Body of pancreas (tissue), 4 donors: Measurements from ENCODE around the gene EXD3. TPM values are rescaled to one million over a fixed set of nuclear protein-coding genes. Genes with fewer than 3 reads are reported as not detected.

ENCODE experiments used
- ATAC-seq: fragments of 150-250 bp; one replicate; pipeline ENCODE4 v1.9.1; 2016
- DNase-seq, 4 donors: peaks; one replicate each; pipeline ENCODE4 v3.0.0-alpha.2; 2019
- H3K27ac ChIP-seq, 4 donors: fragments of 200-600 bp; sonication (generic); 1 replicate in 3 of 4; 2 replicates in 1 of 4; pipeline versions ENCODE4 v1.5.1 to v1.6.1; 2016 to 2019; ENCODE audit warnings: mild to moderate bottlenecking in 1 of 4, mixed read lengths in 1 of 4, moderate library complexity in 1 of 4
- H3K27me3 ChIP-seq, 2 donors: fragments of 200-600 bp; sonication (generic); one replicate each; pipeline ENCODE4 v1.6.0; 2016; ENCODE audit warnings: mild to moderate bottlenecking in 1 of 2
- H3K36me3 ChIP-seq, 2 donors: fragments of 200-600 bp; sonication (generic); replicated peaks in 1 of 2; 2 replicates each; pipeline ENCODE4 v1.5.1; 2016; ENCODE audit warnings: low read depth in 2 of 2; ENCODE audit not compliant: insufficient read depth in 1 of 2
- H3K4me1 ChIP-seq: fragments of 200-600 bp; sonication (generic); one replicate; pipeline ENCODE4 v1.6.0; 2016
- H3K4me3 ChIP-seq, 2 donors: fragments of 200-600 bp; sonication (generic); 1 replicate in 1 of 2; 2 replicates in 1 of 2; pipeline ENCODE4 v1.5.1; 2016 to 2019
- H3K9me3 ChIP-seq, 3 donors: fragments of 200-600 bp; sonication (generic); 1 replicate in 2 of 3; 2 replicates in 1 of 3; pipeline ENCODE4 v1.5.1; 2016
- POLR2A ChIP-seq, 3 donors: fragments of 450-650 bp; IDR thresholded peaks; one replicate each; pipeline ENCODE4 v1.6.1; 2016; ENCODE audit warnings: antibody characterized with exemption in 3 of 3, mild to moderate bottlenecking in 2 of 3
- WGBS, 2 donors: methylation state at CpG; one replicate each; pipeline ENCODE4 v1.1.5; 2017; 5-methylcytosine and 5-hydroxymethylcytosine counted together
- intact Hi-C: fragments of 100-400 bp; cut with DNase I; formaldehyde crosslinking; loops from one replicate; pipeline ENCODE4 v1.15.1; 2023
- total RNA-seq, 2 donors: library from RNA; depleted of rRNA; stranded (reverse); fragments of >200 nt; gene quantifications; one replicate each; pipeline ENCODE4 v1.1.0, GENCODE V29; 2016
- TF ChIP-seq, protein P1 (sequence below), 7 experiments: fragments of 450-650 bp in 4 of 7; fragments of 200-600 bp in 3 of 7; sonication (generic) in 3 of 7; IDR thresholded peaks; one replicate each; pipeline ENCODE4 v1.5.1; 2016 to 2019; ENCODE audit warnings: antibody characterized with exemption in 7 of 7

The EXD3 gene
- total RNA-seq, 2 donors from 2014 or later: 23.3 to 34.9 TPM

DNA sequence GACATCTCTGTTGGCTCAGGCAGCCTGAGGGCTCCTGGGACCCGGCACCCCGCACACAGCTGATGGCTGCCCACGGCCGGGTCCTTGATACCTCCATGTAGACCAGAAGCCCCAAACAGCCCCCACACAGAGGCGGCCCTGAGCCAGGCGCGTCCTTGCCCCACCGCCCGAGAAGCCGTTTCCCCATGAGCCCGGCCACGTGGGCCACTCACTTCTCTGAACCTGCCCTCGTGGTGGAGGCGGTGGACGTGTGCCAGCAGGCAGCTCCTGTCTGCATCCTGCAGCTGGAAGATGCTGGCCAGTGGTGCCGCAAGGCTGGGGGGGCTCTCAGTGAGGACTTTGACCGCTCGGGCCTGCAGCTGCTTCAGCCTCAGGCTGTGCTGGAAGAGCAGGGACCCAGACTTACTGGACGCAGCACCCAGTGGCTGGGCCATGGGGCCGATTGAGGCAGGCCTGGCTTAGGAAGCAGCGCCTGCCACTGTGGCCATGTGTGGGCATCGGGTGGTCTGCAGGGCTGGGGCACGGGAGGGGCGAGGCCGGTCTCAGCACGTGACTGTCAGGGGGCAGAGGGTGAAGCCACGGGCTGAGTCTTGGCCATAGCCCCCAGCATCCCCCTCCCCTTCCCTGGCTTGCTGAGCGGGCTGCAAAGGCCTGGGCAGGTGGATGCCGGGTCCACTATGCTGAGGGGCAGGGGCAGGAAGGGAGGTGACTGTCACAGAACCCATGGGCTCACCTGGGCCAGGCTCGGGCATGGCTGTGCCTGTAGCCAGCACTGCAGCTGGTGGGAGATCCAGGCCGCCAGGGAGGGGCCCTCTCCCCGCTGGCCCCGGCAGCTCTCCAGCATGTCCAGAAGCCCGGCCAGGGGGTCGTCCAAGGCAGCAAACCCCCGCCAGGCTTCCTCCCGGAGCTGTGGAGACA lies 50.0 kb downstream of the EXD3 start:
- TF ChIP-seq POLR2A (IDR thresholded peaks at IDR 0.05): no peak
- TF ChIP-seq, protein P1, sequence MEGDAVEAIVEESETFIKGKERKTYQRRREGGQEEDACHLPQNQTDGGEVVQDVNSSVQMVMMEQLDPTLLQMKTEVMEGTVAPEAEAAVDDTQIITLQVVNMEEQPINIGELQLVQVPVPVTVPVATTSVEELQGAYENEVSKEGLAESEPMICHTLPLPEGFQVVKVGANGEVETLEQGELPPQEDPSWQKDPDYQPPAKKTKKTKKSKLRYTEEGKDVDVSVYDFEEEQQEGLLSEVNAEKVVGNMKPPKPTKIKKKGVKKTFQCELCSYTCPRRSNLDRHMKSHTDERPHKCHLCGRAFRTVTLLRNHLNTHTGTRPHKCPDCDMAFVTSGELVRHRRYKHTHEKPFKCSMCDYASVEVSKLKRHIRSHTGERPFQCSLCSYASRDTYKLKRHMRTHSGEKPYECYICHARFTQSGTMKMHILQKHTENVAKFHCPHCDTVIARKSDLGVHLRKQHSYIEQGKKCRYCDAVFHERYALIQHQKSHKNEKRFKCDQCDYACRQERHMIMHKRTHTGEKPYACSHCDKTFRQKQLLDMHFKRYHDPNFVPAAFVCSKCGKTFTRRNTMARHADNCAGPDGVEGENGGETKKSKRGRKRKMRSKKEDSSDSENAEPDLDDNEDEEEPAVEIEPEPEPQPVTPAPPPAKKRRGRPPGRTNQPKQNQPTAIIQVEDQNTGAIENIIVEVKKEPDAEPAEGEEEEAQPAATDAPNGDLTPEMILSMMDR (IDR thresholded peaks at IDR 0.05): no peak
- Histone ChIP-seq H3K9me3 (no peaks in the 10 kb centered on the region), H3K27me3 (no peaks in the 10 kb centered on the region), H3K36me3 (no peaks in the 10 kb centered on the region), H3K27ac (no peak overlapping the region), H3K4me1 (peaks cover 17% of the 10 kb centered on the region), H3K4me3 (no peak overlapping the region)
- ATAC-seq (no peak), DNase-seq (peak in 2 of 4 donors; percentile 3 to 9)
- WGBS, 2 donors: 63 to 87% methylated on average over 5 to 23 of the region's 37 CpGs
- intact Hi-C loops: no loop called here

- WGBS, 2 donors: 80 to 97% methylated on average over 3 to 25 of the region's 25 CpGs
- ATAC-seq (no peak), DNase-seq (peak in 2 of 4 donors; percentile 3 to 9)
- TF ChIP-seq POLR2A (IDR thresholded peaks at IDR 0.05): no peak
- TF ChIP-seq, protein P1 (IDR thresholded peaks at IDR 0.05): no peak
- intact Hi-C loops: no loop called here
- no peak overlapping the region for H3K4me3 ChIP-seq
- no peaks in the 10 kb centered on the region for H3K36me3 ChIP-seq
- peaks cover 17% of the 10 kb centered on the region for H3K4me1 ChIP-seq
- no peak overlapping the region for H3K27ac ChIP-seq
- no peaks in the 10 kb centered on the region for H3K9me3 ChIP-seq
- no peaks in the 10 kb centered on the region for H3K27me3 ChIP-seq
These were observed 50.9 kb downstream of the EXD3 start for GRCh38 chr9:137371946-137372651.

GRCh38 chr9:137371521-137371941 lies 51.4 kb downstream of the EXD3 start:
- 93 to 97% methylated on average over 4 to 5 of the region's 16 CpGs for WGBS, 2 donors
- no peak for TF ChIP-seq POLR2A (IDR thresholded peaks at IDR 0.05)
- TF ChIP-seq, protein P1 (IDR thresholded peaks at IDR 0.05): no peak
- peak in 2 of 4 donors; percentile 1 to 6 for DNase-seq

GRCh38 chr9:137370865-137371520 lies 52.0 kb downstream of the EXD3 start:
- intact Hi-C loops: no loop called here
- Histone ChIP-seq H3K4me3 (no peak overlapping the region), H3K4me1 (peaks cover 17% of the 10 kb centered on the region), H3K9me3 (no peaks in the 10 kb centered on the region), H3K27me3 (no peaks in the 10 kb centered on the region), H3K27ac (peak overlapping the region in 3 of 4 donors; percentile 55 to 74 (median 57)), H3K36me3 (no peaks in the 10 kb centered on the region)
- ATAC-seq (peak; percentile 53), DNase-seq (peak; percentile 44 to 60 (median 52))
- WGBS, 2 donors: 67 to 74% methylated on average over 34 to 50 of the region's 52 CpGs
- no peak for TF ChIP-seq POLR2A (IDR thresholded peaks at IDR 0.05)
- TF ChIP-seq, protein P1 (IDR thresholded peaks at IDR 0.05): no peak

More at GRCh38 chr9:137371521-137371941, 51.4 kb downstream of the EXD3 start:
- intact Hi-C loops: no loop called here
- peaks cover 17% of the 10 kb centered on the region for H3K4me1 ChIP-seq
- H3K36me3 ChIP-seq: no peaks in the 10 kb centered on the region
- H3K27me3 ChIP-seq: no peaks in the 10 kb centered on the region
- no peaks in the 10 kb centered on the region for H3K9me3 ChIP-seq
- peak overlapping the region in 3 of 4 donors; percentile 55 to 74 (median 57) for H3K27ac ChIP-seq
- no peak for ATAC-seq
- no peak overlapping the region for H3K4me3 ChIP-seq
